Measurements from ENCODE around the gene CLDN1. TPM values are rescaled to one million over a fixed set of nuclear protein-coding genes. Genes with fewer than 3 reads are reported as not detected.

The CLDN1 gene
- total RNA-seq, 2 experiments from 2014 or later: 1.6 TPM

DNA sequence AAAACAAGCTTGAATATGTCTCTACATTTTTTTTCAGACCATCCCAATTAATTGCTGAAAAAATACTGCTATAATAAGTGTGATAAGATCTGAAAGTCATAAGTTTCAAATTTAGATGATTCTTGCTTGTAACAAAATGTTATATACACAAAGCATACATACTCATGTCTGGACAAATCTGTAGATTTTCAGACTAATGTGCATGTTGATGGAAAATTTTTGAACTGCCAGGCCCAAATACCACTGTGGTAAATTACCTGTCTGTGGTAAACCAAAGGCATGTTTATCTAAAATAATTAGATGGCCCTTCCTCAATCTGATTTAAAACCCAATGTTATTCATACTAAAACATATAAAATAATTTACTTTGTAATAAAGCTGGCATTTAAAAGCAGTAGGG, 34.0 kb upstream of the CLDN1 start:
- POLR2A ChIA-PET: no interaction called here
- Mint-ChIP-seq H3K27ac (no peak overlapping the region), H3K4me1 (no peaks in the 10 kb centered on the region), H3K9me3 (ENCODE audit: low read depth) (no peaks in the 10 kb centered on the region), H3K36me3 (ENCODE audit: low read depth) (no peaks in the 10 kb centered on the region), H3K4me3 (no peak overlapping the region), H3K27me3 (peaks cover 7% of the 10 kb centered on the region)
- intact Hi-C loops (cut with DNase I, micrococcal nuclease): no loop called here
- ATAC-seq: no peak
- CTCF ChIA-PET: no interaction called here
- DNase-seq: no peak

DNA sequence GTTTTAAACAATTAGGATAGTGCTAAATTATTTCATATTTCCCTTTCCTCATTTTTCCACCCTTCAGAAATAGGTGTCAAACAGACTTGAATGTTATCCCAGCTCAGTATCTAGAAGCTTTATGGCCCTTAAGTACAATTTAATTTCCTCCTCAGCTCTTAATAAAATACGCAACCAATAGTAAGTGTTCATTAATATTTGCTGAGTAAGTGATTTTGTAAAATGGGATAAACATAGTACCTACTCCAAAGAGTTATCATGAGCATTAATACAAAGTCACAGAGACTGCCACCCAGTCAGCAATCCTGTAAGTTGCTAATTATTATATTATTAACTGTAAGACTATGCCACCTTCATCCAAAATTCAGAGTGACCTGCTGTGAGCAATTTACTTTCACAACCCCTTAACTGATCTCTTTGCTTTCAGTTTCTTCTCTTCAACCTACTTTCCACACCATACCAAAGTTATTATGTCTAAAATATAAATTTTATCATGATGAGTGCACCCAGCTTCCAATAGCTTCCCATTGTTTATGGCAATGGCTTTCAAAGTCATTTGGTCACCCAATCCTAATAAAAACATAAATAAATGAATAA, 30.7 kb upstream of the CLDN1 start:
- Mint-ChIP-seq H3K27me3 (peaks cover 9% of the 10 kb centered on the region), H3K36me3 (ENCODE audit: low read depth) (no peaks in the 10 kb centered on the region), H3K4me3 (no peak overlapping the region), H3K4me1 (no peaks in the 10 kb centered on the region), H3K9me3 (ENCODE audit: low read depth) (peaks cover 4% of the 10 kb centered on the region), H3K27ac (no peak overlapping the region)
- intact Hi-C loops (cut with DNase I, micrococcal nuclease): no loop called here
- CTCF ChIA-PET: interaction anchor here (0.6 to 1.1 kb wide), 2 partner anchors 8 to 31 kb away, joined by 3 read pairs; partner anchors contain the start of gene CLDN1
- POLR2A ChIA-PET: interaction anchor here (0.6 kb wide), 1 partner anchor 19 kb away, joined by 9 read pairs; no protein-coding TSS in a partner anchor
- DNase-seq (no peak), ATAC-seq (no peak)

DNA sequence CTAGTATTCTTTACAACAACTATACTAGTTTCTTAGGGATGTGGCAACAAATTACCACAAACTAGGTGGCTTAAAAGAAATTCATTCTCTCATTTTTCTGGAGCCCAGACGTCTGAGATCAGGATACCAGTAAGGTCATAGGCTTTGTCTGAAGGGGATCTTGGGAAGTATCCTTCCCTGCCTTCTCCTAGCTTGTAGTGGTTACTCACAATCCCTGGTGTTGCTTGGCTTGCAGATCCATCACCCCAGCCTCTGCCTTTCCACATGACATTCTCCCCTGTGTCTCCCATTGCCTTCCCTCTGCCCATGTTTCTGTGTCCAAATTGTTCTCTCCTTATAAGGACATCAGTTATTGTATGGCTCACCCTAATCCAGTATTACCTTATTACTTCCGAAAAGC, 24.3 kb upstream of the CLDN1 start:
- ATAC-seq (no peak), DNase-seq (no peak)
- Mint-ChIP-seq H3K27me3 (peaks cover 23% of the 10 kb centered on the region), H3K36me3 (ENCODE audit: low read depth) (no peaks in the 10 kb centered on the region), H3K27ac (no peak overlapping the region), H3K9me3 (ENCODE audit: low read depth) (peaks cover 4% of the 10 kb centered on the region), H3K4me1 (no peaks in the 10 kb centered on the region), H3K4me3 (no peak overlapping the region)
- POLR2A ChIA-PET: no interaction called here
- CTCF ChIA-PET: interaction anchor here (0.7 kb wide), 1 partner anchor 971 kb away, joined by 4 read pairs; no protein-coding TSS in a partner anchor
- intact Hi-C loops (cut with DNase I, micrococcal nuclease): no loop called here

DNA sequence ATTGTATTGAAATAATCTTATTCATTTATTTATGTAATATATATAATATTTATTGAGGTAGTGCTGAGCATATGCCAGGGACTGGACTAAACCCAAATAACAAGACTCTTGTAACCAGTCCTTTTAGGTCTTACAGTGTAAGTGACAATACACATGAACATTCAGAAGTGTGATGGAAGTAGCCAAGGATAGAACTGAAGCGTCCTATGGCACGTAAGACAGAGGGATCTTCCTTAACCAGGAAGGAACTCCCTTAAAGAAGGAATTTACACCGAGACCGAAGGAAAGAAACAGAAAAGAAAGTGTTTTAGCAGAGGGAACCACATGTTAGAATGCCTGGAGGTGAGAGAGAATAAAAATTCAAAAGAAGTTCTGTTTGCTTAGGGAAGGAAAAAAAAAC, 23.6 kb upstream of the CLDN1 start:
- peaks cover 23% of the 10 kb centered on the region for H3K27me3 Mint-ChIP-seq
- intact Hi-C loops (cut with DNase I, micrococcal nuclease): no loop called here
- DNase-seq (no peak), ATAC-seq (no peak)
- ChIA-PET POLR2A (no interaction called here), CTCF (interaction anchor here (1.5 kb wide), 1 partner anchor 24 kb away, joined by 7 read pairs; the partner anchor contains the start of gene CLDN1)
- H3K27ac Mint-ChIP-seq: no peak overlapping the region
- no peak overlapping the region for H3K4me3 Mint-ChIP-seq
- peaks cover 4% of the 10 kb centered on the region for H3K9me3 Mint-ChIP-seq (ENCODE audit: low read depth)
- H3K36me3 Mint-ChIP-seq (ENCODE audit: low read depth): no peaks in the 10 kb centered on the region
- no peaks in the 10 kb centered on the region for H3K4me1 Mint-ChIP-seq

DNA sequence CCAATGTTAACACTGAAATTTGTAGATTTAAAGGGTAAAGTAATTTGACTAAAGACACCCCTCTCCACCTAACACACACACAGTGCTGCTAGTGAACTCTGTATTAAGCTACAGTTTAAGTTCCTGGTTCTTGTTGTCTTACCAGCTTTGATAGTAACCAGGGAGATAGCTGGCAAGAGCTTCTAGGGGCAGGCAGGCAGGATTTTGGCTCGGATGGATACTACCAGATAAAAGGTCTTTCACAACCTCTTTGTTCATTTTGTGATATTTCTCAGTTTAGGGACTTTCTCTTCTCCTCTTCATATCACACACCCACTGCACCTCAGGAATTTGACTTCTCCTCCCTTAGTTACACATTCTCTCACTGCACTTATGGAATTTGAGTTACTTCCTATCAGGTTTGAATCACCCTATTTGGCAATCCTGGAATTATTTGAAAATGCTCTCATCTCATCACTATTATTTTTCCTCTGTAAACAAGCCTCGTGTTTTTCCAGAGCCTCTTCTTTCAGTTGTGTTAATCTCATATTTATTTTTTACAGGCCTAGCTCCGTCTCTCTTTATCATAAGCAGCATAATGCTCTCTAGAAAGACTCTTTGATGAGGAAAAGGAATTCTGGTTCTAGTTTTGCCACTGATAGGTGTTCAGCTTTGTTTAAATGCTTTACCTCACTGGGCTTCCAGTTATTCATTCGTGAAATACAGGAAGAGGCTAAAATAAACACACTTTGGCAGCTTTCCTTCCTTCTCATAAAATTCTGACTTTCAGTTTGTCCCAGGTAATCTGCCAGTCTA, 23.0 kb upstream of the CLDN1 start:
- Mint-ChIP-seq H3K4me3 (no peak overlapping the region), H3K36me3 (ENCODE audit: low read depth) (no peaks in the 10 kb centered on the region), H3K4me1 (no peaks in the 10 kb centered on the region), H3K9me3 (ENCODE audit: low read depth) (peaks cover 6% of the 10 kb centered on the region), H3K27me3 (peaks cover 24% of the 10 kb centered on the region), H3K27ac (no peak overlapping the region)
- POLR2A ChIA-PET: no interaction called here
- ATAC-seq (no peak), DNase-seq (no peak)
- CTCF ChIA-PET: interaction anchor here (1.3 to 1.5 kb wide), 2 partner anchors 14 to 23 kb away, joined by 3 to 7 read pairs; partner anchors contain the start of gene CLDN1
- intact Hi-C loops (cut with DNase I, micrococcal nuclease): no loop called here

DNA sequence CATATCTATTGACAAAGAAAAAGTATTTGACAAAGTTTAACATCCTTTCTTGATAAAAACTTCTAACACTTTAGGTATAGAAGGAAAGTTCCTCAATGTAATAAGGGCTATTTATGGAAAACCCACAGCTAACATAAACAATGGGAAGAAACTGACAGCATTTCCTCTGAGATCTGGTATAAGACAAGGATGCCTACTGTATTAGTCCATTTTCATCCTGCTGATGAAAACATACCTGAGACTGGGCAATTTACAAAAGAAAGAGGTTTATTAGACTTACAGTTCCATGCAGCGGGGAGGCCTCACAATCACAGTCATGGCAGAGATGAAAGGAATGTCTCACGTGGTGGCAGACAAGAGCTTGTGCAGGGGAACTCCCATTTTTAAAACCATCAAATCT, 17.8 kb upstream of the CLDN1 start:
- H3K9me3 Mint-ChIP-seq (ENCODE audit: low read depth): peaks cover 5% of the 10 kb centered on the region

DNA sequence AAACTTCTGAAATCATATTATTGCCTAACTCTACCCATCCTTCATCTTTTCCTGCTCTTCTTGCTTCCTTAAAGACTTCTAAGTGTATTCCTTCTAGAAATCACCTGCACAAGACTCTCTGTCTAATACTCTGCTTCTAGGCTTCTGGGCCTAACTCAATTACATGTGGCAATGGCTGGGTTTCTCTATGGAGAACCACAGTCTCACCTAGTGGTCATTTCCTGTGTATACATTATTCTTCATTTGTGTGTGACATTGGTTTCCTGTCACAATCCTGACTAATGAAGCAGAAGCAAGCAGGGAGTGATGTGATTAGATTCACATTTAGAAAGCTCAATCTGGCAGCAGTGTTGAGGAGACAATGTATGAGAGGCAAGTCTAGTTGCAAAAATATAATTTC, 16.9 kb upstream of the CLDN1 start:
- H3K27me3 Mint-ChIP-seq: peaks cover 14% of the 10 kb centered on the region
- no peak overlapping the region for H3K27ac Mint-ChIP-seq
- peaks cover 5% of the 10 kb centered on the region for H3K9me3 Mint-ChIP-seq (ENCODE audit: low read depth)
- ATAC-seq (peak; percentile 74), DNase-seq (no peak)
- ChIA-PET POLR2A (no interaction called here), CTCF (interaction anchor here (0.9 to 2.6 kb wide), 4 partner anchors 11 to 17 kb away, joined by 3 to 6 read pairs (median 3); partner anchors contain the start of gene CLDN1)
- no peaks in the 10 kb centered on the region for H3K36me3 Mint-ChIP-seq (ENCODE audit: low read depth)
- no peak overlapping the region for H3K4me3 Mint-ChIP-seq
- H3K4me1 Mint-ChIP-seq: peaks cover 2% of the 10 kb centered on the region
- intact Hi-C loops (cut with DNase I, micrococcal nuclease): no loop called here

More for the DNA sequence above, 17.8 kb upstream of the CLDN1 start:
- Mint-ChIP-seq H3K36me3 (ENCODE audit: low read depth) (no peaks in the 10 kb centered on the region), H3K27ac (no peak overlapping the region), H3K27me3 (peaks cover 14% of the 10 kb centered on the region), H3K4me1 (peaks cover 2% of the 10 kb centered on the region), H3K4me3 (no peak overlapping the region)
- intact Hi-C loops (cut with DNase I, micrococcal nuclease): no loop called here
- DNase-seq (no peak), ATAC-seq (no peak)
- CTCF ChIA-PET: interaction anchor here (0.5 to 0.9 kb wide), 2 partner anchors 10 to 210 kb away, joined by 3 read pairs; no protein-coding TSS in a partner anchor
- POLR2A ChIA-PET: no interaction called here

DNA sequence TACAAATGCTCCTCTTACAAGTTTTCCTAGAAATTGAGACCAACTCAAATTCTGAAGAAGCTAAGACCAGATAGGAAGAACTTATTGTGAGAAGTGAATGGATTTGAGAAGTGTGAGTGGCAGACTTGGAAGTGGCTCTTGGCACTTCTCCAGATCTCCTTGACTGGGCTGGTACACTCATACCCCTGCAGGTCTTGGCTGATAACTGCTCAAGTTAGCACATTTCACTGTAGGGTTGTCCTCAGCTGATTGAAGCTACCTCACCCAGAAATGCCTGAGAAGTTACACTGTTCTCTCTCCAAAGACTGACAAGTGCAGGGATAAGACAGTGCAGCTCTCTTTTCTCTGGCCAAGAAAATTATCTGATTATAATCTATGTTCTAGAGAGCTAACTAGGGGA, 16.5 kb upstream of the CLDN1 start:
- ChIA-PET POLR2A (no interaction called here), CTCF (interaction anchor here (0.6 to 2.6 kb wide), 5 partner anchors 10 to 195 kb away, joined by 3 to 6 read pairs (median 3); partner anchors contain the start of gene CLDN1)
- H3K27ac Mint-ChIP-seq: no peak overlapping the region
- ATAC-seq: no peak
- intact Hi-C loops (cut with DNase I, micrococcal nuclease): no loop called here
- peaks cover 14% of the 10 kb centered on the region for H3K27me3 Mint-ChIP-seq
- peaks cover 5% of the 10 kb centered on the region for H3K9me3 Mint-ChIP-seq (ENCODE audit: low read depth)
- H3K4me3 Mint-ChIP-seq: no peak overlapping the region
- peaks cover 2% of the 10 kb centered on the region for H3K4me1 Mint-ChIP-seq
- no peak for DNase-seq
- H3K36me3 Mint-ChIP-seq (ENCODE audit: low read depth): no peaks in the 10 kb centered on the region

DNA sequence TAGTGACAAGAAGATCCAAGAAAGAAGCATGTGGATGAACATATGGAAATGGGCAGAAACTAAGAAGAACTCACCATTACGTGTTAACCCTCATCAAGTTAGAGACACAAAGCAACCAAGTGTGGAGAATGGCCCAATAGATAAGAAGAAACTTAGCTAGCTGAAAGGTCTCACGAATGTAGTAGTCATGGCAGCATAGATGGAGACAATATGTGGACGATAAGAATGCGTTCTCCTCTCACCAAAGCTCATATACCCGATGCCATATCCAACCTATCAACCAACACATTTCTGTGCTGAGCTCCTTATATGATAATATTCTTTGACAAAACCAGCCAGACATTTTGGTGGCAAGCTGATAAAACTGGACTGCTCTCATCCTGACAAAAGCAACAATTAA, 15.1 kb upstream of the CLDN1 start:
- Mint-ChIP-seq H3K36me3 (ENCODE audit: low read depth) (no peaks in the 10 kb centered on the region), H3K9me3 (ENCODE audit: low read depth) (peaks cover 5% of the 10 kb centered on the region), H3K4me3 (no peak overlapping the region), H3K27me3 (peaks cover 13% of the 10 kb centered on the region), H3K4me1 (peaks cover 2% of the 10 kb centered on the region), H3K27ac (no peak overlapping the region)
- no peak for DNase-seq
- ChIA-PET CTCF (interaction anchor here (0.7 to 2.6 kb wide), 7 partner anchors 9 to 197 kb away, joined by 3 to 6 read pairs (median 3); partner anchors contain the start of gene CLDN1), POLR2A (no interaction called here)
- intact Hi-C loops (cut with DNase I, micrococcal nuclease): no loop called here
- ATAC-seq: no peak

DNA sequence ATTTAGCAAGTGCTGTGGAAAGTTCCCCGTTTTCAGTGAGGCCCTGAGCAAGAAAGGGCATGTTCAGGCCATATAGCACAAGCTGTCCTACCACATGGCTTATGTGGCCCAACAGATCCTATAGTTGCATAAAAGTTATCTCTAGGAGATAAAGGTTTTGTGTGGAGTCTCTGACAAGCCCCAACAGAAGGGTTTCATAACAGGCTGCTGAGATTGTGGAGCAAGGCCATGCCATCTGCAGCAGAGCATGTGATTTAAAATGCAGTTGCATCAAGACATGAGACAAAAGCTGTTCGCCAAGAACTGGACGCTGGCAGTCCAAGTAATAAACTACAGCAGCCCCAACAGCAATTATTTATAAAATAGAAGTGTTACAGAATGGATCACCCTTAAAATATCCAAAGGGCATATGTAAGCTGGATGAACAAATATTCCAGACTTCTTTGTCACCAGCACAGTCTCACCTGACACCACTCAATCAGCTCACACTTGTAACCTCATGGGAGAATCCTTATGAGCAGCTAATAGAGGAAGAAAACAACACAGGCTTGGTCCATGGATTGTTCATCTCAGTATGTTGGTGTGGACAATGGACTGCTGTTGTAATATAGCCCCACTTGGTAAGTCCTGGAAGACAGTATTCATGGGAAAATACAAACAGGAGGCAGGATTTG, 14.4 kb upstream of the CLDN1 start:
- DNase-seq (no peak), ATAC-seq (no peak)
- Mint-ChIP-seq H3K27ac (no peak overlapping the region), H3K9me3 (ENCODE audit: low read depth) (peaks cover 5% of the 10 kb centered on the region), H3K4me1 (peaks cover 2% of the 10 kb centered on the region), H3K4me3 (no peak overlapping the region), H3K27me3 (peaks cover 12% of the 10 kb centered on the region), H3K36me3 (ENCODE audit: low read depth) (no peaks in the 10 kb centered on the region)
- intact Hi-C loops (cut with DNase I, micrococcal nuclease): no loop called here
- CTCF ChIA-PET: interaction anchor here (0.7 to 2.6 kb wide), 6 partner anchors 8 to 86 kb away, joined by 3 to 6 read pairs (median 4); partner anchors contain the start of gene CLDN1
- POLR2A ChIA-PET: no interaction called here

DNA sequence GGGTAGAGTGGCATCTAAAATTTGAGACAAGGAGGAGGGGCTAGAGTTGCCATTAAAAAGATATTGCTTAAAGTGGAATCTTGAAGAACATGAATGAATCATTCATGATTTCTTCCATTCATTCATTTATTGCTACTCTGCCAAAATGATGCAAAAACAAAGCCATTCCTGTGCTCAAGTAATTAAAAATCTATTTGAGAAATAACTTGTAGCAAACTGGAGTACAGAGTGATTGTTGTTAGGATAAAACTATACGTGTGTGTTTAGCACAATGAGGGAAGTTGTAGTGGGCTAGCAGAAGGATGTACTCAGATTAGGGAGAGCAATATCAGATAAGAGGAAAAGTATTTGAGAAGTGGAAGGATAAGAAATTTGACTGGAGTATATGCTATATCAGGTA, 11.7 kb upstream of the CLDN1 start:
- no peak for ATAC-seq
- Mint-ChIP-seq H3K27ac (no peak overlapping the region), H3K9me3 (ENCODE audit: low read depth) (no peaks in the 10 kb centered on the region), H3K27me3 (peaks cover 18% of the 10 kb centered on the region), H3K4me3 (no peak overlapping the region), H3K36me3 (ENCODE audit: low read depth) (no peaks in the 10 kb centered on the region), H3K4me1 (peaks cover under 1% of the 10 kb centered on the region)
- intact Hi-C loops (cut with DNase I, micrococcal nuclease): no loop called here
- POLR2A ChIA-PET: no interaction called here
- CTCF ChIA-PET: interaction anchor here (0.6 kb wide), 1 partner anchor 522 kb away, joined by 3 read pairs; no protein-coding TSS in a partner anchor
- no peak for DNase-seq

All from activated CD4-positive, alpha-beta T cell treated with anti-CD3 and anti-CD28 coated beads for 36 hours (primary cell).